Karpas-422 (cell line): ENCODE data around the gene ABCG5. TPM values are rescaled to one million over a fixed set of nuclear protein-coding genes. Genes with fewer than 3 reads are reported as not detected.
A peak's percentile ranks its signal among the peaks of the same experiment; 100 is the strongest.

Experiments used
- DNase-seq: peaks from one replicate; pipeline ENCODE4 v3.0.0-alpha.2; 2015
- H2AFZ ChIP-seq: fragments of 200-600 bp; sonication (generic); 2 replicates; pipeline ENCODE4 v1.6.1; 2014; ENCODE audit warnings: antibody characterized with exemption, low read length, mixed read lengths
- H3K27ac ChIP-seq: fragments of 200-600 bp; sonication (generic); 2 replicates; pipeline ENCODE4 v1.5.1; 2014; ENCODE audit warnings: mild to moderate bottlenecking, low read length, moderate library complexity
- H3K27me3 ChIP-seq: fragments of 200-600 bp; sonication (generic); 2 replicates; pipeline ENCODE4 v1.6.1; 2014; ENCODE audit warnings: low read length, mixed read lengths
- H3K36me3 ChIP-seq: fragments of 200-600 bp; sonication (generic); 2 replicates; pipeline ENCODE4 v1.6.1; 2014; ENCODE audit warnings: low read length, mixed read lengths; ENCODE audit not compliant: insufficient read depth
- H3K4me1 ChIP-seq: fragments of 200-600 bp; sonication (generic); 2 replicates; pipeline ENCODE4 v1.6.1; 2014; ENCODE audit warnings: mild to moderate bottlenecking, low read length, mixed read lengths
- H3K4me2 ChIP-seq: fragments of 200-600 bp; sonication (generic); 2 replicates; pipeline ENCODE4 v1.6.1; 2014; ENCODE audit warnings: low read length, low read depth, mild to moderate bottlenecking; ENCODE audit not compliant: poor library complexity, severe bottlenecking
- H3K4me3 ChIP-seq: fragments of 200-600 bp; sonication (generic); 2 replicates; pipeline ENCODE4 v1.5.1; 2014; ENCODE audit warnings: mild to moderate bottlenecking, antibody characterized with exemption, low read length, mixed read lengths
- H3K79me2 ChIP-seq: fragments of 200-600 bp; sonication (generic); 2 replicates; pipeline ENCODE4 v1.6.1; 2014; ENCODE audit warnings: mild to moderate bottlenecking, low read length, mixed read lengths
- H3K9ac ChIP-seq: fragments of 200-600 bp; sonication (generic); 2 replicates; pipeline ENCODE4 v1.6.0; 2014; ENCODE audit warnings: low read length
- H3K9me2 ChIP-seq: fragments of 200-600 bp; sonication (generic), shearing (Covaris generic); replicated peaks from 2 replicates; pipeline ENCODE4 v1.6.0; 2014; ENCODE audit warnings: mild to moderate bottlenecking, low read length, moderate library complexity; ENCODE audit not compliant: insufficient read depth
- H3K9me3 ChIP-seq: fragments of 300-700, 200-600 bp; sonication (generic); 2 replicates; pipeline ENCODE4 v1.6.1; 2014; ENCODE audit warnings: low read length, mixed read lengths
- H4K20me1 ChIP-seq: fragments of 200-600 bp; sonication (generic); 2 replicates; pipeline ENCODE4 v1.6.1; 2014; ENCODE audit warnings: mild to moderate bottlenecking, antibody characterized with exemption, low read length, low read depth; ENCODE audit not compliant: insufficient read depth
- total RNA-seq: library from RNA; depleted of rRNA; stranded (reverse); fragments of >200 nt; shearing (Covaris generic); gene quantifications from 2 replicates; pipeline ENCODE4 v1.2.3, GENCODE V29; 2014; ENCODE audit warnings: low replicate concordance; rRNA removed

ABCG5 gene
- not detected in 2 replicates for total RNA-seq

DNA sequence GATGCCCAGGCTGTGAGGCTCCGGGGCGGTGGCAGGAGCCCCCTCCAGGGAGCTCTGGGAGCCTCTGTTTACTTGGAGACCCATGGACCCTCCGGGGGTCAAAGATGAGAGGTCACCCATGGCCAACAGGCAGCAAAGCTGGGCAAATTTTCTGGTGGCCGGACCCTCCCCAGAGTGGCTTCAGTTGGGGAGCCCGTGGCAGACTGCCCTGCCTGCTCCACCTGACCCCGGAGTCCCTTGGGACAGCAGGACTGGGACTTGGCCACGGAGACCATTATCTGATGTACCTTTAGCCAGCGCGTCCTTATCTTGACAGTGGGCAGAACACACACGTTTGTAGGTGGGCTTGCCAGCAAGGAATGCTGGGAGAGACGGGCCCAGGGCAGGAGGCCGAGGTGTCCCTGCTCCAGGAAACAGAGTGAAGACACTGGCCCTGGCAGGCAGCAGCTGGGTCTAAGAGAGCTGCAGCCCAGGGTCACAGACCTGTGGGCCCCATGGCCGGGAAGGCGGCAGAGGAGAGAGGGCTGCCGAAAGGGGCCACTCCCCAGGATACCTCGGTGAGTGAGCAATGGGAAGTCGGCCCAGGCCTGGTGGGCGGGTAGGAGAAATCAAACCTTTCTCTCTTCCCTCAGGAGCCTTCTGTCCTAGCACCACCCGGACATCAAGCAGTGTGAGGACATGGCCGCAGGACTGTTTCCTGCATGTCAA lies at the start of gene ABCG5, which contains the start of gene ABCG8:
Gene ABCG5, minus strand, starts transcription at position 280 of the 708 bp plus-strand sequence. Its CDS starts 160 bp downstream, at position 120.
Gene ABCG8, plus strand, starts transcription at position 412 of the 708 bp plus-strand sequence. Its CDS starts 83 bp downstream, at position 495.
- H3K27ac ChIP-seq, result no peak within 1 kb of the TSS
- no peaks in the 10 kb centered on the region for H3K9me2 ChIP-seq
- no peaks in the 10 kb centered on the region for H3K79me2 ChIP-seq
- no peaks in the 10 kb centered on the region for H3K4me1 ChIP-seq
- H3K9me3 ChIP-seq, result no peaks in the 10 kb centered on the region
- H3K4me2 ChIP-seq, result no peak within 1 kb of the TSS
- no peak within 1 kb of the TSS for H2AFZ ChIP-seq
- H3K4me3 ChIP-seq, result no peak within 1 kb of the TSS
- H3K36me3 ChIP-seq, result no peaks in the 10 kb centered on the region
- no peaks in the 10 kb centered on the region for H4K20me1 ChIP-seq
- no peak within 1 kb of the TSS for H3K9ac ChIP-seq
- no peak for DNase-seq
- H3K27me3 ChIP-seq, result no peaks in the 10 kb centered on the region

DNA sequence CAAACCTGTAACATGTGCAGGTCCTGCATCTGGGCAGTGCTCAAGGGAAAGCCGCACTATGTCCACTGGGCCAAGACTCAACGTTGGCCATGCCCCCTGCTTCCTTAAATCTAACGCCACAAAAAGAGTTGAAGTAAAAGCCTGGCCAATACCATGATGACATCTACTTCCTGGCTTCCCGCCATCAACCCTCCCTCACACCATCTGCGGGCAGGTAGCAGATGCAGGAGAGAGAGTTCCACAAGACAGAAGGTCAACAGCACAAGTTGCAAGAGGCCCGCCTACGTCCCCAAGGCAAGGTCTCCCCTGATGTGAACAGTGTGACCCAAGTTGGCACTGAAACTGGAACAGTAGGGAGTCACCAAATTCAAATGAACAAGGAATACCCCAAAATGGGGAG lies 48.5 kb upstream of the ABCG5 start:
- Histone ChIP-seq H3K4me2 (no peak overlapping the region), H3K9me3 (no peaks in the 10 kb centered on the region), H3K4me1 (no peaks in the 10 kb centered on the region), H3K4me3 (no peak overlapping the region), H3K36me3 (peaks cover 36% of the 10 kb centered on the region), H3K27ac (no peak overlapping the region), H4K20me1 (no peaks in the 10 kb centered on the region), H2AFZ (no peak overlapping the region), H3K9me2 (no peaks in the 10 kb centered on the region), H3K27me3 (no peaks in the 10 kb centered on the region), H3K79me2 (no peaks in the 10 kb centered on the region), H3K9ac (no peak overlapping the region)
- peak; percentile 27 for DNase-seq

DNA sequence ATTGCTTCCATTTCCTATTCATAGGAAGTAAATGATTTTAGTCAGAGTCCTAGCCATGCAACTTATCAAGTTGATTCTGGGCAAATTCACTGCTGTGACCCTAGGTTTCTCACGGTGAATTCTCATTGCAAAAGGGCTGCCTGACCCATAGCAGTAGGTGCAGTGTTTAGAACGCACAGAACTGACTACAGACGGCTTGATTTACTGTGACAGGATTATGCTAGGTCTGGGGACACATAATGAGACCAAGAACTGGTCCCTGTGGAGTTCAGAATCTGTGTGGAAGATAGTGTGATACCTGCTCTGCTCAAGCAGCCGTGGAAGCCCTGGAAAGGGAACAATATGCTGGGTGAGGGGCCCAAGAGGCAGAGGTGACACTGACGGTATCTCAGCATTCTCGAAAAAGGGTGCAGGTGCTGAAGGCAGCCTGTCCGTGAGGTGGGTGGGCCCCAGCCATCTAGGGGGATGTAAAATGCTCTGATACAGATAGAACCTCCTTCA lies 46.5 kb upstream of the ABCG5 start:
- H3K9me2 ChIP-seq, result no peaks in the 10 kb centered on the region
- no peak overlapping the region for H3K4me2 ChIP-seq
- H3K27me3 ChIP-seq, result no peaks in the 10 kb centered on the region
- peak; percentile 36 for DNase-seq
- H3K36me3 ChIP-seq, result peaks cover 21% of the 10 kb centered on the region
- H4K20me1 ChIP-seq, result no peaks in the 10 kb centered on the region
- no peaks in the 10 kb centered on the region for H3K79me2 ChIP-seq
- H3K4me1 ChIP-seq, result no peaks in the 10 kb centered on the region
- H3K9ac ChIP-seq, result no peak overlapping the region
- H3K9me3 ChIP-seq, result no peaks in the 10 kb centered on the region
- H3K4me3 ChIP-seq, result no peak overlapping the region
- no peak overlapping the region for H3K27ac ChIP-seq
- H2AFZ ChIP-seq, result no peak overlapping the region

DNA sequence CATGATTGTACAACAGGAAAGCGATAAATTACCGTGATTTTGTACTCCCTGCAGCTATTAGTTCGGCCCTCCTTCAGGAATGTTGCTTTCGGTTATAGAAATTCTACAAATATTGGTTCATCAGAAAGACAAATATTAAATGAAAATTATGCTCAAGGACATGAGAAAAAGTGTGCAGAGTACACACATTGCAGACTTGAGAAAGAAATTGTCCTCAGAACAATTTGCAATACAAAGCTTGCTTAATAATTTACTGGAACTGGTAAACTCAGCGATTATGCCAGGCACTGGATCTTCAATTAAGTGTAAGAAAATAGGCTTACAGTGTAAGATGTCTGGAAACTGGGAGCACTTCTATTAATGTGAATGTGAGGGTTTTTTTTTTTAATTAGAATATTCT lies 46.0 kb upstream of the ABCG5 start:
- Histone ChIP-seq H3K4me2 (no peak overlapping the region), H3K79me2 (no peaks in the 10 kb centered on the region), H3K9me3 (no peaks in the 10 kb centered on the region), H4K20me1 (no peaks in the 10 kb centered on the region), H3K9me2 (no peaks in the 10 kb centered on the region), H2AFZ (no peak overlapping the region), H3K27ac (no peak overlapping the region), H3K36me3 (peaks cover 17% of the 10 kb centered on the region), H3K27me3 (no peaks in the 10 kb centered on the region), H3K4me1 (no peaks in the 10 kb centered on the region), H3K4me3 (no peak overlapping the region), H3K9ac (no peak overlapping the region)
- DNase-seq, result no peak

DNA sequence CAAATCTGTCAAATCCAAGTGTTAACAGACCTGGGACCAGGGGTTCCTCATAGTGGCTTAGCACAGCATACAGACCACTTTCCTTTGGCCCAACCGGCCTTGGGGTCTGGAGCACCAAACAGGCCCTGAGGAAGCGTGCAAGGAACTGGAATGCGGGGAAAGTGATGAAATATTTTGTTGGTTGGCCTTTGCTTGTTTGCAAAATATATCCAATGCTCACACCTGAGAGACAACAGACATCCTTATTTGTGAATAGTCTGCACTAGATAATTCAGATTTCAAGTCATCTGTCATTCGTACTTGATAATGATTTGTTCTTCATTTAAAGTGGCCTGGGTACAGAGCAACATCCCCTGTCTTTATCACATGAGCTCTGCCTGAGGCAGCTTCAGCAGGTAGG lies 43.7 kb upstream of the ABCG5 start:
- no peaks in the 10 kb centered on the region for H3K27me3 ChIP-seq
- H3K36me3 ChIP-seq, result 0 out of 2 replicates have a peak, but pooled peaks cover 3% of the 10 kb centered on the region
- H2AFZ ChIP-seq, result no peak overlapping the region
- no peaks in the 10 kb centered on the region for H3K9me2 ChIP-seq
- H3K27ac ChIP-seq, result no peak overlapping the region
- H3K4me1 ChIP-seq, result no peaks in the 10 kb centered on the region
- no peak for DNase-seq
- H3K4me2 ChIP-seq, result no peak overlapping the region
- no peak overlapping the region for H3K4me3 ChIP-seq
- no peak overlapping the region for H3K9ac ChIP-seq
- H3K9me3 ChIP-seq, result no peaks in the 10 kb centered on the region
- no peaks in the 10 kb centered on the region for H3K79me2 ChIP-seq
- H4K20me1 ChIP-seq, result no peaks in the 10 kb centered on the region

DNA sequence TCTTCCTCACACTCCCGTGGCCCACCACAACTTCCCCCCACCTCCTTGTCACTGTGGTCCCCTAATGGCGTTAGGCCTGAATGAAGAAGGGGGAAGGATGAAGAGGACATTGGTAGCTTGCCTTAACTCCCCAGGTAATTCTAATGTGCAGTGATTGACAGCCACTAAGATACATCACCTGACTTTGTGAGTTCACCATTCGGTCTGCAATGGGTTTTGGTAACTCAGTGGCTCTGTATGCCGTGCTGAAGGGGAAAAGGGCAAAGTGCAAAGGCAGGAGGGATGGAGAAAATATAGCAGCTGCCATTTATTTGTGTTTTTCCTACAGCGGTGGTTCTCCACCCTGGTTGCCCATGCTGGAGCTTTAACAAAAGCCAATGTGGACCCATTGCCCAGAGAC lies 42.3 kb upstream of the ABCG5 start:
- peak; percentile 32 for DNase-seq
- H3K79me2 ChIP-seq, result no peaks in the 10 kb centered on the region
- H3K4me2 ChIP-seq, result no peak overlapping the region
- no peaks in the 10 kb centered on the region for H4K20me1 ChIP-seq
- H3K9ac ChIP-seq, result no peak overlapping the region
- H3K9me3 ChIP-seq, result no peaks in the 10 kb centered on the region
- H3K27me3 ChIP-seq, result no peaks in the 10 kb centered on the region
- H3K36me3 ChIP-seq, result no peaks in the 10 kb centered on the region
- no peaks in the 10 kb centered on the region for H3K9me2 ChIP-seq
- no peak overlapping the region for H3K4me3 ChIP-seq
- H3K4me1 ChIP-seq, result no peaks in the 10 kb centered on the region
- no peak overlapping the region for H3K27ac ChIP-seq
- H2AFZ ChIP-seq, result no peak overlapping the region

DNA sequence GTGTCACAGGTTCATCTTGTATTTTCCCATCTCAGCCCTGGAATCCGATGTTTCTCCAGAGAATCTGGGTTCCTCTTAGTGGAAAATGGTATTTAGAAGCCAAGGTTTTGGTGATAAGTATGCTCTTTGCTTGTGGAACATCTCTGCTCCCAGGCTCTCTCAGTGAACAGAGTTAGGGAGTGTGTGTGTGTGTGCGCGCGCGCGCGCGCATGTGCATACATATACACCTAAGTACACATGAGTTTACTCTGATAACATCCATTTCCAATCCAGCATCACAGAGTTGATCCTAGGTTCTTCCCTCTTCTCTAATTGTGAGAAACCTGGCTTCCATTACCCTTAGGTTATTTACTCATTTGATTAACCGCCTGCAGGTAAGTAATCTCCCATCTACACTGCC lies 41.8 kb upstream of the ABCG5 start:
- H3K9me3 ChIP-seq, result no peaks in the 10 kb centered on the region
- H3K9me2 ChIP-seq, result no peaks in the 10 kb centered on the region
- H3K4me1 ChIP-seq, result no peaks in the 10 kb centered on the region
- no peak overlapping the region for H3K4me3 ChIP-seq
- no peak overlapping the region for H2AFZ ChIP-seq
- no peaks in the 10 kb centered on the region for H4K20me1 ChIP-seq
- no peak overlapping the region for H3K9ac ChIP-seq
- no peaks in the 10 kb centered on the region for H3K79me2 ChIP-seq
- H3K27ac ChIP-seq, result no peak overlapping the region
- H3K27me3 ChIP-seq, result no peaks in the 10 kb centered on the region
- no peak overlapping the region for H3K4me2 ChIP-seq
- DNase-seq, result no peak
- H3K36me3 ChIP-seq, result no peaks in the 10 kb centered on the region

DNA sequence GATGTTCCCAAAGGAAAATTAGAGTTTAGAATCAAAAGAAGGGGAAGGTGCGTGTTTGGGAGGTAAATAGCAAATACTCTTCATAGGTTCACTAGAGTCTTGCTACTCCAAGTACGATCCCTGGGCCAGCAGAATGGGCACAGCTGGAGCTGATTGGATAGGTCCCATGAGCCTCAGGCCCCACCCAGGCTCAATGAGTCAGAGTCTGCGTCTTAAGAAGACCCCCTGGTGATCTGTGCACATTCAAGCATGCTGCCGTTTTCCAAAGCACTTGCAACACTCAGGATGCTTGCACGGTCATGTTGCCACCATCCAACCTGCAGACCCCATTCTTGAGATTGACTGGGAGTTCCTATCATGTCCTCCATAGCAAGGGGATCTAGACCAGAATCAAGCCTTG lies 40.6 kb upstream of the ABCG5 start:
- no peak overlapping the region for H2AFZ ChIP-seq
- H3K27me3 ChIP-seq, result no peaks in the 10 kb centered on the region
- no peak overlapping the region for H3K9ac ChIP-seq
- no peaks in the 10 kb centered on the region for H3K79me2 ChIP-seq
- no peak overlapping the region for H3K4me3 ChIP-seq
- no peaks in the 10 kb centered on the region for H3K4me1 ChIP-seq
- H3K36me3 ChIP-seq, result no peaks in the 10 kb centered on the region
- no peaks in the 10 kb centered on the region for H3K9me3 ChIP-seq
- H3K27ac ChIP-seq, result no peak overlapping the region
- H4K20me1 ChIP-seq, result no peaks in the 10 kb centered on the region
- H3K9me2 ChIP-seq, result no peaks in the 10 kb centered on the region
- no peak overlapping the region for H3K4me2 ChIP-seq
- DNase-seq, result peak; percentile 15
